HCT116 (cell line): ENCODE measurements around the gene ANO2. TPM values are rescaled to one million over a fixed set of nuclear protein-coding genes. Genes with fewer than 3 reads are reported as not detected.

Source experiments
- ATAC-seq: fragments of 200-7000 bp; cut with Tn5 transposase; 2 replicates; pipeline ENCODE4 v1.9.1; 2020; ENCODE audit warnings: mild to moderate bottlenecking, moderate library complexity
- BruUV-seq: library from RNA; stranded (reverse); fragments of 400-500 nt; replicated peaks from 2 replicates; lab custom pipeline; 2021; lab: Mats Ljungman, UMichigan
- CTCF ChIA-PET: fragments of 300-600 bp; sonication (Branson Sonifier 250); formaldehyde crosslinking; loops from one replicate; lab custom pipeline; 2021; ENCODE audit warnings: antibody characterized with exemption; lab: Charles Lee
- POLR2A ChIA-PET: fragments of 300-600, 350-600 bp; sonication (Branson Sonifier 250); formaldehyde crosslinking; loops from one replicate; lab custom pipeline; 2021; ENCODE audit warnings: antibody characterized with exemption; lab: Charles Lee
- RAD21 ChIA-PET, 2 experiments: fragments of 300-600 bp; sonication (Branson Sonifier 250); formaldehyde crosslinking; loops; one replicate each; lab custom pipeline; 2023; ENCODE audit warnings: low total read pairs in 2 of 2; ENCODE audit not compliant: uncharacterized antibody in 2 of 2, unreplicated experiment in 2 of 2, low non-redundant PET in 1 of 2; lab: Charles Lee
- DNase-seq: peaks from one replicate; pipeline ENCODE4 v3.0.0-alpha.2; 2010; ENCODE audit warnings: low read depth, low spot score
- H2AFZ ChIP-seq: fragments of 200-600 bp; shearing (Covaris generic), sonication (generic); 2 replicates; pipeline ENCODE4 v1.6.1; 2017; ENCODE audit warnings: low read depth, mixed run types, mixed read lengths, antibody characterized with exemption, low read length; ENCODE audit not compliant: poor library complexity, severe bottlenecking
- H3K27ac ChIP-seq: 2 replicates; pipeline ENCODE4 v1.5.1; 2012; ENCODE audit warnings: low read depth, low read length
- H3K27me3 ChIP-seq: fragments of 200-600 bp; sonication (generic); 2 replicates; pipeline ENCODE4 v1.6.1; 2016; ENCODE audit warnings: mixed run types, low read length, mixed read lengths; ENCODE audit not compliant: insufficient read depth
- H3K36me3 ChIP-seq, 2 experiments: fragments of 200-500 bp in 1 of 2; fragments of 200-600 bp in 1 of 2; sonication (Bioruptor generic) in 1 of 2; sonication (generic) in 1 of 2; 2 replicates each; pipeline versions ENCODE4 v1.5.1 to v1.6.1; 2014 to 2016; ENCODE audit warnings: low read length in 2 of 2, inconsistent platforms in 1 of 2, mixed read lengths in 1 of 2, mixed run types in 1 of 2; ENCODE audit not compliant: insufficient read depth in 2 of 2, control insufficient read depth in 1 of 2
- H3K4me1 ChIP-seq, 2 experiments: fragments of 200-600 bp in 1 of 2; sonication (generic) in 1 of 2; 2 replicates each; pipeline versions ENCODE4 v1.5.1 to v1.6.1; 2012 to 2017; ENCODE audit warnings: low read length in 2 of 2, inconsistent platforms in 1 of 2, mild to moderate bottlenecking in 1 of 2, mixed read lengths in 1 of 2, mixed run types in 1 of 2, moderate library complexity in 1 of 2; ENCODE audit not compliant: insufficient read depth in 2 of 2, control insufficient read depth in 1 of 2
- H3K4me2 ChIP-seq: fragments of 200-600 bp; sonication (generic); 2 replicates; pipeline ENCODE4 v1.6.1; 2017; ENCODE audit warnings: mixed run types, low read length, mixed read lengths
- H3K4me3 ChIP-seq, 2 experiments: fragments of 200-600 bp in 1 of 2; sonication (generic) in 1 of 2; replicated peaks in 1 of 2; 2 replicates each; pipeline ENCODE4 v1.5.1; 2011 to 2016; ENCODE audit warnings: low read length in 2 of 2, control low read depth in 1 of 2, low read depth in 1 of 2, mild to moderate bottlenecking in 1 of 2, mixed read lengths in 1 of 2, mixed run types in 1 of 2
- H3K79me2 ChIP-seq: fragments of 200-600 bp; sonication (generic); 2 replicates; pipeline ENCODE4 v1.6.1; 2017; ENCODE audit warnings: mild to moderate bottlenecking, mixed run types, low read length, moderate library complexity, mixed read lengths; ENCODE audit not compliant: insufficient read depth
- H3K9ac ChIP-seq: fragments of 200-600 bp; sonication (generic); 2 replicates; pipeline ENCODE4 v1.6.1; 2016; ENCODE audit warnings: low read length, mixed read lengths
- H3K9me2 ChIP-seq: fragments of 200-600 bp; sonication (generic), shearing (Covaris generic); 2 replicates; pipeline ENCODE4 v1.6.1; 2017; ENCODE audit warnings: mixed run types, mild to moderate bottlenecking, moderate library complexity; ENCODE audit not compliant: insufficient read depth
- H3K9me3 ChIP-seq, 2 experiments: fragments of 200-500 bp in 1 of 2; fragments of 200-600 bp in 1 of 2; sonication (Bioruptor generic) in 1 of 2; sonication (generic) in 1 of 2; 2 replicates each; pipeline ENCODE4 v1.6.1; 2014 to 2017; ENCODE audit warnings: low read length in 2 of 2, mixed read lengths in 2 of 2, inconsistent platforms in 1 of 2, low read depth in 1 of 2, mild to moderate bottlenecking in 1 of 2, mixed run types in 1 of 2, moderate library complexity in 1 of 2; ENCODE audit not compliant: control insufficient read depth in 1 of 2, insufficient read depth in 1 of 2
- H4K20me1 ChIP-seq: fragments of 200-600 bp; sonication (generic), shearing (Covaris generic); 2 replicates; pipeline ENCODE4 v1.6.1; 2017; ENCODE audit warnings: mixed run types, mild to moderate bottlenecking, moderate library complexity; ENCODE audit not compliant: insufficient read depth
- CEBPB ChIP-seq: IDR thresholded peaks from 2 replicates; pipeline ENCODE4 v1.6.1; 2012; ENCODE audit warnings: low read depth
- ELF1 ChIP-seq: IDR thresholded peaks from 2 replicates; pipeline ENCODE4 v1.6.1; 2012; ENCODE audit warnings: low read depth, borderline replicate concordance
- EZH2 ChIP-seq: fragments of 200-600 bp; sonication (generic); IDR thresholded peaks from 2 replicates; pipeline ENCODE4 v1.6.1; 2017; ENCODE audit warnings: antibody characterized with exemption, mixed run types
- POLR2A ChIP-seq: IDR thresholded peaks from 2 replicates; pipeline ENCODE4 v1.7.0; 2011; ENCODE audit warnings: borderline replicate concordance; ENCODE audit not compliant: insufficient read depth, insufficient read length; ENCODE audit errors: extremely low read depth
- POLR2AphosphoS5 ChIP-seq: IDR thresholded peaks from 2 replicates; pipeline ENCODE4 v1.6.1; 2011; ENCODE audit warnings: mild to moderate bottlenecking, low read depth, low read length, moderate library complexity
- SIN3A ChIP-seq: IDR thresholded peaks from 2 replicates; pipeline ENCODE4 v1.6.1; 2012; ENCODE audit warnings: low read depth
- YY1 ChIP-seq: IDR thresholded peaks from 2 replicates; pipeline ENCODE4 v1.6.1; 2011; ENCODE audit warnings: low read length, low read depth, moderate library complexity, mild to moderate bottlenecking; ENCODE audit not compliant: insufficient replicate concordance; ENCODE audit errors: extremely low read depth
- ZBTB33 ChIP-seq: IDR thresholded peaks from 2 replicates; pipeline ENCODE4 v1.6.1; 2011; ENCODE audit warnings: mild to moderate bottlenecking, low read length, moderate library complexity; ENCODE audit not compliant: insufficient replicate concordance; ENCODE audit errors: extremely low read depth
- intact Hi-C: fragments of 100-400 bp; cut with micrococcal nuclease; formaldehyde crosslinking; loops from 2 replicates; pipeline ENCODE4 v1.10.0; 2022
- total RNA-seq: library from RNA; stranded (reverse); gene quantifications from one replicate; pipeline ENCODE4 v1.2.1, GENCODE V29; 2021; ENCODE audit not compliant: unreplicated experiment

Gene ANO2
- total RNA-seq, 1 experiment from 2014 or later = not detected

- Histone ChIP-seq H3K4me1 (peaks cover 2 to 5% of the 10 kb centered on the region in 2 experiments; a peak in 2 of 4 replicates), H2AFZ (no peak overlapping the region), H3K9me2 (no peaks in the 10 kb centered on the region), H3K27me3 (no peaks in the 10 kb centered on the region), H4K20me1 (no peaks in the 10 kb centered on the region), H3K9ac (no peak overlapping the region), H3K27ac (no peak overlapping the region), H3K4me2 (no peak overlapping the region), H3K9me3 (no peaks in the 10 kb centered on the region), H3K36me3 (no peaks in the 10 kb centered on the region), H3K79me2 (no peaks in the 10 kb centered on the region), H3K4me3 (no peak overlapping the region)
- no peak for DNase-seq
- ChIA-PET RAD21 (interaction anchor here (2.6 to 3.0 kb wide), 2 partner anchors 48 to 49 kb away, joined by 32 to 38 read pairs; no protein-coding TSS in a partner anchor), POLR2A (interaction anchor here (1.6 kb wide), 1 partner anchor 48 kb away, joined by 15 read pairs; no protein-coding TSS in a partner anchor), CTCF (interaction anchor here (1.1 to 5.8 kb wide), 6 partner anchors 25 to 294 kb away, joined by 3 to 321 read pairs (median 14); no protein-coding TSS in a partner anchor)
- no TSS peak for BruUV-seq
- intact Hi-C loops = no loop called here
- ATAC-seq = no peak
- no peak for TF ChIP-seq YY1
- TF ChIP-seq ZBTB33 = no peak
- no peak for TF ChIP-seq POLR2AphosphoS5
- no peak for TF ChIP-seq SIN3A
- no peak for TF ChIP-seq ELF1
- TF ChIP-seq POLR2A = no peak
- no peak for TF ChIP-seq CEBPB
- no peak for TF ChIP-seq EZH2
Observed at GRCh38 chr12:5989621-5990020, 44.6 kb upstream of the ANO2 start.
